HepG2 (cell line): Measurements from ENCODE around the gene KLHL17. TPM values are rescaled to one million over a fixed set of nuclear protein-coding genes. Genes with fewer than 3 reads are reported as not detected.
A peak's percentile ranks its signal among the peaks of the same experiment; 100 is the strongest.

Experiments
- AHR ChIP-seq: IDR thresholded peaks from 2 replicates; pipeline ENCODE4 v1.6.1; 2018; ENCODE audit warnings: missing genetic modification reagents, missing compliant biosample characterization
- ARNT2 ChIP-seq: sonication (generic); formaldehyde crosslinking; IDR thresholded peaks from 2 replicates; pipeline ENCODE4 v1.8.0; 2022; ENCODE audit warnings: mild to moderate bottlenecking, low read depth, missing genetic modification reagents, moderate library complexity
- CBFB ChIP-seq: sonication (generic); formaldehyde crosslinking; IDR thresholded peaks from 2 replicates; pipeline ENCODE4 v1.4.0; 2020; ENCODE audit warnings: missing genetic modification reagents
- MAX ChIP-seq: IDR thresholded peaks from 2 replicates; pipeline ENCODE4 v1.6.1; 2012; ENCODE audit warnings: inconsistent platforms
- MEIS2 ChIP-seq: sonication (generic); formaldehyde crosslinking; IDR thresholded peaks from 2 replicates; pipeline ENCODE4 v1.9.0; 2021; ENCODE audit warnings: mild to moderate bottlenecking, missing genetic modification reagents
- NFRKB ChIP-seq: fragments of 450-650 bp; IDR thresholded peaks from 2 replicates; pipeline ENCODE4 v1.6.1; 2017
- NPAS2 ChIP-seq: sonication (generic); formaldehyde crosslinking; IDR thresholded peaks from 2 replicates; pipeline ENCODE4 v1.8.0; 2022; ENCODE audit warnings: mild to moderate bottlenecking, missing genetic modification reagents, borderline replicate concordance
- NR3C1 ChIP-seq: sonication (generic); formaldehyde crosslinking; IDR thresholded peaks from 2 replicates; pipeline ENCODE4 v1.4.0; 2020; ENCODE audit warnings: missing genetic modification reagents
- PAF1 ChIP-seq: IDR thresholded peaks from 2 replicates; pipeline ENCODE4 v1.6.1; 2016; ENCODE audit warnings: missing genetic modification reagents, missing compliant biosample characterization
- POGK ChIP-seq: sonication (generic); formaldehyde crosslinking; conservative IDR thresholded peaks from 2 replicates; pipeline ENCODE4 v1.8.0; 2022; ENCODE audit warnings: mild to moderate bottlenecking, moderate library complexity, missing genetic modification reagents
- POGZ ChIP-seq: sonication (generic); formaldehyde crosslinking; IDR thresholded peaks from 2 replicates; pipeline ENCODE4 v1.4.0; 2020; ENCODE audit warnings: mild to moderate bottlenecking, missing genetic modification reagents
- REL ChIP-seq: sonication (generic); formaldehyde crosslinking; conservative IDR thresholded peaks from 2 replicates; pipeline ENCODE4 v1.8.0; 2022; ENCODE audit warnings: mild to moderate bottlenecking, missing genetic modification reagents, moderate library complexity
- RFX3 ChIP-seq: IDR thresholded peaks from 2 replicates; pipeline ENCODE4 v1.6.1; 2016; ENCODE audit warnings: missing biosample characterization, missing genetic modification reagents
- SAFB2 ChIP-seq: sonication (generic); formaldehyde crosslinking; IDR thresholded peaks from 2 replicates; pipeline ENCODE4 v1.5.1; 2020; ENCODE audit warnings: missing genetic modification reagents, low read depth, mild to moderate bottlenecking, borderline replicate concordance
- SAP130 ChIP-seq: IDR thresholded peaks from 2 replicates; pipeline ENCODE4 v1.6.1; 2016; ENCODE audit warnings: low read depth
- SOX6 ChIP-seq, 2 experiments: fragments of 450-650 bp in 1 of 2; sonication (generic) in 1 of 2; formaldehyde crosslinking in 1 of 2; IDR thresholded peaks; 2 replicates each; pipeline versions ENCODE4 v1.4.0 to v1.6.1; 2017 to 2020; ENCODE audit warnings: antibody characterized with exemption in 1 of 2, mild to moderate bottlenecking in 1 of 2, missing genetic modification reagents in 1 of 2
- ZBTB38 ChIP-seq: sonication (generic); formaldehyde crosslinking; IDR thresholded peaks from 2 replicates; pipeline ENCODE4 v1.5.1; 2020; ENCODE audit warnings: mild to moderate bottlenecking, missing genetic modification reagents
- ZFAT ChIP-seq: sonication (generic); formaldehyde crosslinking; conservative IDR thresholded peaks from 2 replicates; pipeline ENCODE4 v1.8.1; 2023; ENCODE audit warnings: missing genetic modification reagents, inconsistent platforms
- ZNF234 ChIP-seq: sonication (generic); formaldehyde crosslinking; conservative IDR thresholded peaks from 2 replicates; pipeline ENCODE4 v1.5.1; 2020; ENCODE audit warnings: mild to moderate bottlenecking, missing genetic modification reagents
- ZNF276 ChIP-seq: sonication (generic); formaldehyde crosslinking; IDR thresholded peaks from 2 replicates; pipeline ENCODE4 v1.4.0; 2020; ENCODE audit warnings: mild to moderate bottlenecking, low read depth, missing genetic modification reagents
- ZNF546 ChIP-seq: sonication (generic); formaldehyde crosslinking; conservative IDR thresholded peaks from 2 replicates; pipeline ENCODE4 v1.8.1; 2023; ENCODE audit warnings: mild to moderate bottlenecking, missing genetic modification reagents
- ZNF629 ChIP-seq: sonication (generic); formaldehyde crosslinking; conservative IDR thresholded peaks from 2 replicates; pipeline ENCODE4 v1.5.0; 2020; ENCODE audit warnings: missing genetic modification reagents
- ZNF720 ChIP-seq: sonication (generic); formaldehyde crosslinking; IDR thresholded peaks from 2 replicates; pipeline ENCODE4 v1.4.0; 2020; ENCODE audit warnings: missing genetic modification reagents
- polyA plus RNA-seq, 8 experiments: library from polyadenylated mRNA; depleted of rRNA in 3 of 8; stranded (reverse) in 7 of 8; unstranded in 1 of 8; fragments of >200 nt; fragmentation: Illumina TruSeq in 4 of 8; extraction: Trizol in 4 of 8; gene quantifications; 2 replicates each; pipeline versions ENCODE4 v1.2.1 to v1.2.3, GENCODE V29; 2011 to 2016; ENCODE audit warnings: low read depth in 4 of 8, missing spikeins in 1 of 8, mixed read lengths in 1 of 8; ENCODE audit not compliant: insufficient read depth in 1 of 8
- total RNA-seq, 5 experiments: library from RNA; depleted of rRNA; stranded (reverse); fragments of >200 nt; fragmentation: Illumina TruSeq; extraction: Trizol; gene quantifications; 2 replicates each; pipeline ENCODE4 v1.2.3, GENCODE V29; 2016; ENCODE audit warnings: low read depth in 1 of 5
- TF ChIP-seq, protein P1 (sequence below), 2 experiments: sonication (generic) in 1 of 2; formaldehyde crosslinking in 1 of 2; IDR thresholded peaks; 2 replicates each; pipeline versions ENCODE4 v1.5.1 to v1.6.1; 2011 to 2020; ENCODE audit warnings: borderline replicate concordance in 1 of 2, low read depth in 1 of 2, low read length in 1 of 2, mild to moderate bottlenecking in 1 of 2, missing genetic modification reagents in 1 of 2, moderate library complexity in 1 of 2

Gene KLHL17
- total and polyA plus RNA-seq, 2 of the 13 experiments (the other 11 are each of a cell fraction or from before 2014, with no cell fraction given): 9.3 to 24.7 TPM

GRCh38 chr1:1004780-1005697 is 44.7 kb downstream of the KLHL17 start (continued):
- TF ChIP-seq, protein P1, sequence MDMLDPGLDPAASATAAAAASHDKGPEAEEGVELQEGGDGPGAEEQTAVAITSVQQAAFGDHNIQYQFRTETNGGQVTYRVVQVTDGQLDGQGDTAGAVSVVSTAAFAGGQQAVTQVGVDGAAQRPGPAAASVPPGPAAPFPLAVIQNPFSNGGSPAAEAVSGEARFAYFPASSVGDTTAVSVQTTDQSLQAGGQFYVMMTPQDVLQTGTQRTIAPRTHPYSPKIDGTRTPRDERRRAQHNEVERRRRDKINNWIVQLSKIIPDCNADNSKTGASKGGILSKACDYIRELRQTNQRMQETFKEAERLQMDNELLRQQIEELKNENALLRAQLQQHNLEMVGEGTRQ (IDR thresholded peaks at IDR 0.05; ENCODE audit: low read depth, low read length): no peak
- TF ChIP-seq, protein P1 (CRISPR knock-in tag; IDR thresholded peaks at IDR 0.05; ENCODE audit: borderline replicate concordance): no peak
- TF ChIP-seq ARNT2 (CRISPR knock-in tag) (0 out of 2 replicates have a peak, but pooled peaks have one; percentile 58), ZNF234 (CRISPR knock-in tag) (no peak), ZBTB38 (CRISPR knock-in tag) (peak; percentile 49; the same call in 1 of the 2 replicates), MAX (no peak), REL (no peak; the same call in 1 of the 2 replicates), RFX3 (CRISPR knock-in tag) (no peak), SOX6 (IDR thresholded peaks at IDR 0.05) (no peak), SOX6 (CRISPR knock-in tag; IDR thresholded peaks at IDR 0.05) (peak; percentile 56; the same call in 1 of the 2 replicates), SAFB2 (CRISPR knock-in tag) (peak; percentile 35; the same call in 1 of the 2 replicates), NR3C1 (CRISPR knock-in tag) (no peak), SAP130 (CRISPR knock-in tag) (peak; percentile 80), AHR (no peak), ZFAT (CRISPR knock-in tag) (no peak), CBFB (CRISPR knock-in tag) (0 out of 2 replicates have a peak, but pooled peaks have one; percentile 29), PAF1 (CRISPR knock-in tag) (no peak; the same call in 1 of the 2 replicates), ZNF629 (CRISPR knock-in tag) (0 out of 2 replicates have a peak, but pooled peaks have one; percentile 4), NPAS2 (no peak), ZNF720 (CRISPR knock-in tag) (no peak), POGZ (CRISPR knock-in tag) (no peak; the same call in 1 of the 2 replicates), ZNF546 (0 out of 2 replicates have a peak, but pooled peaks have one; percentile 25), NFRKB (no peak), MEIS2 (no peak), POGK (CRISPR knock-in tag) (0 out of 2 replicates have a peak, but pooled peaks have one; percentile 45), ZNF276 (no peak)
